Thyroid gland (tissue), 4 donors: ENCODE data around the gene MYO15A. TPM values are rescaled to one million over a fixed set of nuclear protein-coding genes. Genes with fewer than 3 reads are reported as not detected.
A peak's percentile ranks its signal among the peaks of the same experiment; 100 is the strongest.

Experiments used
- DNase-seq, 2 donors: peaks; one replicate each; pipeline ENCODE4 v3.0.0-alpha.2; 2019
- H3K27ac ChIP-seq, 3 donors: fragments of 200-600 bp; sonication (generic); 1 replicate in 2 of 3; 2 replicates in 1 of 3; pipeline ENCODE4 v1.5.1; 2016 to 2019; ENCODE audit warnings: mild to moderate bottlenecking in 1 of 3, moderate library complexity in 1 of 3
- H3K27me3 ChIP-seq: fragments of 200-600 bp; sonication (generic); one replicate; pipeline ENCODE4 v1.5.1; 2019
- H3K36me3 ChIP-seq, 2 donors: fragments of 200-600 bp; sonication (generic); one replicate each; pipeline ENCODE4 v1.5.1; 2016 to 2019
- H3K4me1 ChIP-seq, 2 donors: fragments of 200-600 bp; sonication (generic); one replicate each; pipeline ENCODE4 v1.5.1; 2017 to 2019
- H3K4me3 ChIP-seq, 3 donors: fragments of 200-600 bp; sonication (generic); replicated peaks in 1 of 3; 1 replicate in 2 of 3; 2 replicates in 1 of 3; pipeline ENCODE4 v1.5.1; 2016; ENCODE audit warnings: mild to moderate bottlenecking in 1 of 3
- H3K9me3 ChIP-seq: fragments of 200-600 bp; sonication (generic); one replicate; pipeline ENCODE4 v1.5.1; 2017
- CTCF ChIP-seq, 6 experiments: fragments of 200-600 bp in 3 of 6; fragments of 450-650 bp in 3 of 6; sonication (generic) in 3 of 6; IDR thresholded peaks; one replicate each; pipeline ENCODE4 v1.5.1; 2016 to 2019; ENCODE audit warnings: antibody characterized with exemption in 6 of 6, mild to moderate bottlenecking in 2 of 6, inconsistent platforms in 1 of 6, moderate library complexity in 1 of 6
- POLR2A ChIP-seq, 2 donors: fragments of 450-650 bp; IDR thresholded peaks; one replicate each; pipeline ENCODE4 v1.6.1; 2017; ENCODE audit warnings: antibody characterized with exemption in 2 of 2, mild to moderate bottlenecking in 2 of 2, moderate library complexity in 1 of 2
- WGBS, 2 donors: methylation state at CpG; one replicate each; pipeline ENCODE4 v1.1.5; 2017; 5-methylcytosine and 5-hydroxymethylcytosine counted together
- intact Hi-C: fragments of 100-400 bp; cut with DNase I; formaldehyde crosslinking; loops from one replicate; pipeline ENCODE4 v1.15.1; 2023
- total RNA-seq, 4 donors: library from RNA; depleted of rRNA; stranded (reverse); fragments of >200 nt; gene quantifications; one replicate each; pipeline ENCODE4 v1.2.3, GENCODE V29; 2016

The MYO15A gene
- total RNA-seq, 4 donors from 2014 or later = 1.3 to 3.6 (median 1.7) TPM

GRCh38 chr17:18194804-18195203 lies 86.2 kb downstream of the MYO15A start:
- Histone ChIP-seq H3K4me3 (no peak overlapping the region), H3K9me3 (no peaks in the 10 kb centered on the region), H3K27me3 (no peaks in the 10 kb centered on the region), H3K27ac (no peak overlapping the region), H3K36me3 (peaks cover 15 to 35% of the 10 kb centered on the region in 2 donors), H3K4me1 (peaks cover 24 to 55% of the 10 kb centered on the region in 2 donors)
- TF ChIP-seq POLR2A (IDR thresholded peaks at IDR 0.05) (no peak), CTCF (IDR thresholded peaks at IDR 0.05) (no peak)
- intact Hi-C loops = no loop called here
- 79 to 81% methylated on average over 4 of the region's 4 CpGs for WGBS, 2 donors
- DNase-seq = no peak

GRCh38 chr17:18195246-18195645 lies 86.7 kb downstream of the MYO15A start:
- no peaks in the 10 kb centered on the region for H3K9me3 ChIP-seq
- H3K4me1 ChIP-seq = peaks cover 22 to 51% of the 10 kb centered on the region in 2 donors
- TF ChIP-seq CTCF (IDR thresholded peaks at IDR 0.05) (no peak), POLR2A (IDR thresholded peaks at IDR 0.05) (no peak)
- DNase-seq = no peak
- no peak overlapping the region for H3K27ac ChIP-seq
- intact Hi-C loops = no loop called here
- 86 to 91% methylated on average over 5 of the region's 5 CpGs for WGBS, 2 donors
- H3K27me3 ChIP-seq = no peaks in the 10 kb centered on the region
- no peak overlapping the region for H3K4me3 ChIP-seq
- H3K36me3 ChIP-seq = peaks cover 15 to 35% of the 10 kb centered on the region in 2 donors

- TF ChIP-seq POLR2A (IDR thresholded peaks at IDR 0.05) = no peak
- Histone ChIP-seq H3K27ac (peak overlapping the region in 1 of 3 donors; percentile 8), H3K36me3 (peaks cover 15 to 39% of the 10 kb centered on the region in 2 donors), H3K27me3 (no peaks in the 10 kb centered on the region), H3K4me1 (peaks cover 6 to 31% of the 10 kb centered on the region in 2 donors), H3K4me3 (no peak overlapping the region), H3K9me3 (no peaks in the 10 kb centered on the region)
- no peak for DNase-seq
- intact Hi-C loops = no loop called here
- 90 to 99% methylated on average over 3 of the region's 3 CpGs for WGBS, 2 donors
These were observed 89.1 kb downstream of the MYO15A start for GRCh38 chr17:18197535-18198194.

- DNase-seq = no peak
- Histone ChIP-seq H3K27ac (no peak overlapping the region), H3K36me3 (peaks cover 15 to 45% of the 10 kb centered on the region in 2 donors), H3K4me1 (peaks cover 6 to 26% of the 10 kb centered on the region in 2 donors), H3K9me3 (no peaks in the 10 kb centered on the region), H3K4me3 (no peak overlapping the region), H3K27me3 (no peaks in the 10 kb centered on the region)
- TF ChIP-seq POLR2A (IDR thresholded peaks at IDR 0.05) = no peak
- TF ChIP-seq CTCF (IDR thresholded peaks at IDR 0.05) = no peak
- WGBS, 2 donors = 68 to 70% methylated on average over 4 of the region's 4 CpGs
- intact Hi-C loops = no loop called here
These were observed 90.0 kb downstream of the MYO15A start for GRCh38 chr17:18198530-18198929.

- H3K9me3 ChIP-seq = no peaks in the 10 kb centered on the region
- no peak overlapping the region for H3K27ac ChIP-seq
- intact Hi-C loops = no loop called here
- WGBS, 2 donors = 84 to 87% methylated on average over 4 of the region's 4 CpGs
- peaks cover 6 to 23% of the 10 kb centered on the region in 2 donors for H3K4me1 ChIP-seq
- TF ChIP-seq CTCF (IDR thresholded peaks at IDR 0.05) (no peak), POLR2A (IDR thresholded peaks at IDR 0.05) (no peak)
- H3K4me3 ChIP-seq = no peak overlapping the region
- no peak for DNase-seq
- H3K36me3 ChIP-seq = peaks cover 18 to 42% of the 10 kb centered on the region in 2 donors
- H3K27me3 ChIP-seq = no peaks in the 10 kb centered on the region
These were observed 92.6 kb downstream of the MYO15A start for GRCh38 chr17:18201108-18201507.
